RWPE1 (cell line): ENCODE measurements around the gene SH3BP4.

Source experiments
- CTCF ChIA-PET: fragments of 350-600 bp; sonication (Branson Sonifier 250); formaldehyde crosslinking; extraction: SDS; loops from one replicate; lab custom pipeline; 2021; lab: Yijun Ruan, JAX
- POLR2A ChIA-PET: fragments of 400-600 bp; formaldehyde crosslinking; extraction: SDS; loops from one replicate; lab custom pipeline; 2020; ENCODE audit warnings: antibody characterized with exemption; ENCODE audit not compliant: low non-redundant PET; lab: Yijun Ruan, JAX
- DNase-seq: peaks from one replicate; pipeline ENCODE4 v3.0.0; 2012; ENCODE audit warnings: low spot score
- H3K27ac ChIP-seq: fragments of 450-650 bp; 2 replicates; pipeline ENCODE4 v1.5.1; 2017
- TF ChIP-seq, protein P1 (sequence below): fragments of 450-650 bp; conservative IDR thresholded peaks from 2 replicates; pipeline ENCODE4 v1.5.1; 2017; ENCODE audit warnings: low read depth, mild to moderate bottlenecking

The SH3BP4 gene

GRCh38 chr2:234998404-234999211 lies 46.8 kb downstream of the SH3BP4 start:
- CTCF ChIA-PET = interaction anchor here (0.7 kb wide), 1 partner anchor 1667 kb away, joined by 3 read pairs; no protein-coding TSS in a partner anchor
- H3K27ac ChIP-seq = 0 out of 2 replicates have a peak overlapping the region, but pooled peaks have one; percentile 11
- TF ChIP-seq, protein P1, sequence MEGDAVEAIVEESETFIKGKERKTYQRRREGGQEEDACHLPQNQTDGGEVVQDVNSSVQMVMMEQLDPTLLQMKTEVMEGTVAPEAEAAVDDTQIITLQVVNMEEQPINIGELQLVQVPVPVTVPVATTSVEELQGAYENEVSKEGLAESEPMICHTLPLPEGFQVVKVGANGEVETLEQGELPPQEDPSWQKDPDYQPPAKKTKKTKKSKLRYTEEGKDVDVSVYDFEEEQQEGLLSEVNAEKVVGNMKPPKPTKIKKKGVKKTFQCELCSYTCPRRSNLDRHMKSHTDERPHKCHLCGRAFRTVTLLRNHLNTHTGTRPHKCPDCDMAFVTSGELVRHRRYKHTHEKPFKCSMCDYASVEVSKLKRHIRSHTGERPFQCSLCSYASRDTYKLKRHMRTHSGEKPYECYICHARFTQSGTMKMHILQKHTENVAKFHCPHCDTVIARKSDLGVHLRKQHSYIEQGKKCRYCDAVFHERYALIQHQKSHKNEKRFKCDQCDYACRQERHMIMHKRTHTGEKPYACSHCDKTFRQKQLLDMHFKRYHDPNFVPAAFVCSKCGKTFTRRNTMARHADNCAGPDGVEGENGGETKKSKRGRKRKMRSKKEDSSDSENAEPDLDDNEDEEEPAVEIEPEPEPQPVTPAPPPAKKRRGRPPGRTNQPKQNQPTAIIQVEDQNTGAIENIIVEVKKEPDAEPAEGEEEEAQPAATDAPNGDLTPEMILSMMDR = no peak
- POLR2A ChIA-PET = no interaction called here
- DNase-seq = no peak

- TF ChIP-seq, protein P1 = no peak
- CTCF ChIA-PET = no interaction called here
- no peak overlapping the region; the same call in 1 of the 2 replicates for H3K27ac ChIP-seq
- POLR2A ChIA-PET = no interaction called here
- no peak for DNase-seq
Measured at GRCh38 chr2:234999740-235000425, 48.1 kb downstream of the SH3BP4 start.

DNA sequence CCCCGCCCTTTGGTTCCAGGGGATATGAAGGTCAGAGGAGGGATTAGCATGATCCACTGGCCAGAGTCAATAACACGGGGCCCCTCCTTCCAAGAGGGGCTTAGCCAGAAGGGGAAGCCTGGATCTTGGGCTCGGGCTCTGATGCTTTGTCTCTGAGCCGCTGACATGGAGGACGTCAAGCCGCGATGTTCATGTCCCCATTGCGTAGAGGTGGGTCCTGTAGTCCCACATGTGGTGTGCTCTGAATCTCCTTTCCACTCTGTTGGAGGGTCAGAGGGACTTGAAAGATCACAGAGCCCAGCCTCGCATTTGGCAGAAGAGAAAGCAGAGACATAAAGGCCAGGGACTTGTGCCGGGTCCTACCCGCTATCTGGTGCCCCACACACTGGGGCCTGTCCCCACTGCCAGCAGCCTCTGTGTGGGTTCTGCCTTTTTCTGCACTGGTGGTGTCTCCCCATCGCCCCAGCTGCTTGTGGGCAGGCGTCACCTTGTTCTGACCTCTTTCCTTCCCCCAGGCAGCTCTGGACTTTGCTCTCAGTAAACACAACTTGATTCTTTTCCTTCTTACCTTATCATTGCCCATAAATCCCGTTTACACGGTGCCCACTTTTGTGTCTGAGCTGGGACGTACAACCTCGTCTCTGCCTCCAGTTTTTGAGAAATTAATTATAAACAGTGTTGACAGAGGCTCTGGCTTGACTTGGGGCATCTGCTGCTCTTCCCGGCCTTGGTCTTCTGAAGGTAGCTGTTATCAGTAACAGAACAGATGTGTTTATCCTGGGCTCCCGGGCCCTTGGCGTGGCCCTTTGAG lies 48.8 kb downstream of the SH3BP4 start:
- DNase-seq = no peak
- ChIA-PET CTCF (no interaction called here), POLR2A (no interaction called here)

GRCh38 chr2:235001237-235002133 lies 49.7 kb downstream of the SH3BP4 start:
- peak overlapping the region; percentile 43 for H3K27ac ChIP-seq
- TF ChIP-seq, protein P1 = no peak
- CTCF ChIA-PET = no interaction called here
- no peak for DNase-seq
- POLR2A ChIA-PET = no interaction called here

More for the DNA sequence above, 48.8 kb downstream of the SH3BP4 start:
- peak overlapping the region; percentile 27; the same call in 1 of the 2 replicates for H3K27ac ChIP-seq
- TF ChIP-seq, protein P1 = no peak

DNA sequence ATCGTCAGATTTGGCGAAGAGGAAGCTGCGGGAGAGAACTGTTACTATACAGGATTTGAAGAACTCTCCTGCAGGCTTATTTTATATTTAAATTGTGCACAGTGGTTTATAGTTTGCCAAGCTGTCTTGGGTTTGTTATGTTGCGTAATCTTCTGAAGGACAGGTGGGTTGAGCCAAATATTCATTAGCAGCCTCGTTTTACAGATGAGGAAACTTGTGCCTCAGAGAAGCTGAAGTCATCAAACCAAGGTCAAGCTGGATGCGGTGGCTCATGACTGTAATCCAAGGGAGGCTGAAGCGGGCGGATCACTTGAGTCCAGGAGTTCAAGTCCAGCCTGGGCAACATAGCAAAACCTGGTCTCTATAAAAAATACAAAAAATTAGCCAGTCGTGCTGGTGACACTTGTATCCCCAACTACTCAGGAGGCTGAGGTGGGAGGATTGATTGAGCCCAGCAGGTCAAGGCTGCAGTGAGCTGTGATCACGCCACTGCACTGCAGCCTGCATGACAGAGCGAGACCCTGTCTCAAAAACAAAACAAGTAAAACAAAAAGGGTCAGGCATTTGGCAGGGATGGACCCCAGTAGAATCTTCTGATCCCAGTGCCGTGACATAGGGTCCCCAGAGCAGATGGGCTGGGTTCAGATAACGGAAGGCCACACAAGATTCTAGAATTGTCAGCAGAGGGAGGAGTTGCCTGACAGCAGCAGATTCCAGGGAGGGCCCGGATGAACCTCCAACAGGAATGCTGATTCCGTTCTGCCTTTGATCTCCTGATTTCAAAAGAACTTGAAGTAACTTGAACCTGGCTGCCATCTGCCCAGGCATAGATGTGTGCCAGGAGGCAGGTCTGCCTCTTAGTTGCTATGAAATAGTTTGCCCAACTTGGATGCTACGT lies 50.6 kb downstream of the SH3BP4 start:
- ChIA-PET POLR2A (no interaction called here), CTCF (interaction anchor here (0.6 kb wide), 1 partner anchor 273 kb away, joined by 5 read pairs; no protein-coding TSS in a partner anchor)
- no peak for DNase-seq
- TF ChIP-seq, protein P1 = no peak
- H3K27ac ChIP-seq = peak overlapping the region; percentile 43
